Measurements from ENCODE around the gene PGGHG.

Gene PGGHG

GRCh38 chr11:270451-271318, 18.2 kb upstream of the PGGHG start:
- no peak for DNase-seq

- no peak for DNase-seq
Observed at GRCh38 chr11:271319-271715, 17.6 kb upstream of the PGGHG start.

- no peak for DNase-seq
Observed at GRCh38 chr11:272195-272930, 16.6 kb upstream of the PGGHG start.

- DNase-seq = no peak
Observed at GRCh38 chr11:272931-273198, 16.1 kb upstream of the PGGHG start.

- no peak for DNase-seq
Observed at GRCh38 chr11:276219-276618, 12.7 kb upstream of the PGGHG start.

- DNase-seq = no peak
Observed at GRCh38 chr11:278001-278951, 10.7 kb upstream of the PGGHG start, which contains the start of gene NLRP6. Gene NLRP6, plus strand, starts transcription at chr11:278407. Its CDS starts 163 bp downstream, at chr11:278570.

GRCh38 chr11:279040-279965, 9.6 kb upstream of the PGGHG start:
- no peak for DNase-seq

GRCh38 chr11:279966-280705, 8.8 kb upstream of the PGGHG start:
- peak; percentile 53 for DNase-seq

GRCh38 chr11:280706-281485, 8.0 kb upstream of the PGGHG start:
- DNase-seq = peak; percentile 41

GRCh38 chr11:281486-282161, 7.3 kb upstream of the PGGHG start:
- DNase-seq = no peak

- no peak for DNase-seq
Observed at GRCh38 chr11:282171-282570, 6.8 kb upstream of the PGGHG start.

GRCh38 chr11:282630-283360, 6.1 kb upstream of the PGGHG start:
- DNase-seq = no peak

- no peak for DNase-seq
Observed at GRCh38 chr11:283405-284104, 5.4 kb upstream of the PGGHG start.

- no peak for DNase-seq
Observed at GRCh38 chr11:284105-285020, 4.6 kb upstream of the PGGHG start.

GRCh38 chr11:285021-285893, 3.7 kb upstream of the PGGHG start:
- no peak for DNase-seq

- DNase-seq = no peak
Observed at GRCh38 chr11:285894-286220, 3.1 kb upstream of the PGGHG start.
